Measurements from ENCODE around the gene CCDC6.
"Not testable (repeated sequence)": the region's sequence is repeated elsewhere in the genome, so short reads cannot be mapped to it uniquely, and the experiment has no call there.

Gene CCDC6

GRCh38 chr10:59906417-59907202 is at the start of gene CCDC6:
Gene CCDC6, minus strand, starts transcription at chr10:59906556. Its CDS starts 132 bp downstream, at chr10:59906424.
- peak; percentile 93 for DNase-seq

DNA sequence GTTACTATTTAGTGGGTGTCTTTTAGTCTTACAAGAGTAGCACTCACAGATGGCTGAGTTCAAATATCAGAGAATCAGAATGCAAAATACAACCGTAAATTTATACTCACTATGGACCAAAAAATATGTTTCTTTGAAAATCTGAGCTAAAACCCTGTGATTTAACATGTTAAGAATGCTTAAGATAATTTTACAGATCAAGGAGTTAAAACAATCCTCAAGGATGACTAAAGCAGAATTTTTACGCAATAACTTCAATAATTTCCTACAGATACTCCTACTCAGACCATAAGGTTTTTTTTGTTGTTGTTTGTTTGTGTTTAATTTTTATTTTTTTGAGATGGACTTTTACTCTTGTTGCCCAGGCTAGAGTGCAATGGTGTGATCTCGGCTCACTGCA is 47.9 kb upstream of the CCDC6 start:
- no peak for DNase-seq

DNA sequence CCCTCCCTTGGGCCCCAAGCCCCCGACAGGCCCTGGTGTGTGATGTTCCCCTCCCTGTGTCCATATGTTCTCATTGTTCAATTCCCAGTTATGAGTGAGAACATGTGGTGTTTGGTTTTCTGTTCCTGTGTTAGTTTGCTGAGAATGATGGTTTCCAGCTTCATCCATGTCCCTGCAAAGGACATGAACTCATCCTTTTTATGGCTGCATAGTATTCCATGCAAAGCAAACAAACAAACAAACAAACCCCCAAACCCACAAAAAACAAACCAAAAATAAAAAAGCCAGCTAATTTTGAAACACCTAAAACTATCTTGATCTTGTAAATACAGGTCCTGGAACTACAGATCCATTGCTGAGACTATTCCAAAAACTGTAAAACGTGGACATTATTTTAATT is 47.4 kb upstream of the CCDC6 start:
- DNase-seq = not testable (repeated sequence)

- DNase-seq = no peak
These were observed 43.7 kb upstream of the CCDC6 start for GRCh38 chr10:59950105-59950504.

DNA sequence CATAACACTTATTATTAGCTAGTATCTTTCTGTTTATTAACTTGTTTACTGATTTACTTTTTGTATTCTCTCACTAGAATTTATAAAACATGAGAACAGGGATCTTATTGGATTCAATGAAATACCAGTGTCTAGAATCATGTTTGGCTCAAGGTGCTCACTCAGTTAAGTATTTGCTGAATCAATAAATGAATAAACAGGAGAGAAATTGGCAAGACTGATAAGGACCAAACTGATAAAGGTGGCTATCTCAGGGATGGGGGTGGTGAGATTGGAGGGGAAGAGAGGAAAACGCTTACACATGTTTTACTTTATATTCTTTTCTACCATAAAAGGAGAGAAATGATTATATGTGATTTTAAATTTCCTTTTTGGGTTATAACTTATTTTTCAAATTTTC is 43.3 kb upstream of the CCDC6 start:
- DNase-seq = no peak

- DNase-seq = no peak
These were observed 39.6 kb upstream of the CCDC6 start for GRCh38 chr10:59945991-59946390.

DNA sequence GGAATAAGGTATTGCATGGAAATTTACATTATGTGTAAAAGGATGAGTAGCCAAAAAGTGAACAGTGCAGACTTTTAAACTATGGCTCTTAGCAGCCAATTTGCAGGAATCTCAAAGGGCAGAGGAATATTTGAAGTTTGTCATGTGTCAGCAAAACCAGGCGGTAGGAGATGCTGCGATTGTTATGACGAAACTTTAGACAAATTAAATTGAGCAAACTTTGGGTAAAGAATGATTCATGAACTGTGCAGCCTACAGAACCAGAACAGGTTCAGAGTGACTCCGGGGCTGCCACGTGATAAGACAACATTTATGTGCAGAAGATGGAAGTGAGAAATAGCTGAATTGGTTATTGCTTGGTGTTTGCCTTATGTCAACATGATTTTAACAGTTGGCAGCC is 39.2 kb upstream of the CCDC6 start:
- no peak for DNase-seq

- DNase-seq = no peak
These were observed 38.1 kb upstream of the CCDC6 start for GRCh38 chr10:59944339-59944935.

DNA sequence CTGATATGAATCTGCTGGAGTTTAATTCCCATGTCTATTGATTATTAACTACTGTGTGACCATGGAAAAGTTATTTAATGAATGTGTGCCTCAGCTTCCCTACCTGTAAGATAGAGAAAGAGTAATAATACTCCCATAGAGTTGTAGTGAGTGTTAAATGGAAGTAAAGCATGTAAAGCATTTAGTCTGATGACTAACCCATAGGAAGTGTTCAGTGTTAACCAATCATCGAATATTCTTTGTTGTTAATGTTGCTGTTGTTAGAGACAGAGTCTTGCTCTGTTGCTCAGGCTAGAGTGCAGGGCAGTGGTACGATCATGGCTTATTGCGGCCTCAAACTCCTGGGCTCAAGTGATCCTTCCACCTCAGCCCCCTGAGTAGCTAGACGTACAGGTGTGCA is 36.2 kb upstream of the CCDC6 start:
- no peak for DNase-seq

GRCh38 chr10:59937720-59938119 is 31.4 kb upstream of the CCDC6 start:
- no peak for DNase-seq

- no peak for DNase-seq
These were observed 28.3 kb upstream of the CCDC6 start for GRCh38 chr10:59934701-59935100.

DNA sequence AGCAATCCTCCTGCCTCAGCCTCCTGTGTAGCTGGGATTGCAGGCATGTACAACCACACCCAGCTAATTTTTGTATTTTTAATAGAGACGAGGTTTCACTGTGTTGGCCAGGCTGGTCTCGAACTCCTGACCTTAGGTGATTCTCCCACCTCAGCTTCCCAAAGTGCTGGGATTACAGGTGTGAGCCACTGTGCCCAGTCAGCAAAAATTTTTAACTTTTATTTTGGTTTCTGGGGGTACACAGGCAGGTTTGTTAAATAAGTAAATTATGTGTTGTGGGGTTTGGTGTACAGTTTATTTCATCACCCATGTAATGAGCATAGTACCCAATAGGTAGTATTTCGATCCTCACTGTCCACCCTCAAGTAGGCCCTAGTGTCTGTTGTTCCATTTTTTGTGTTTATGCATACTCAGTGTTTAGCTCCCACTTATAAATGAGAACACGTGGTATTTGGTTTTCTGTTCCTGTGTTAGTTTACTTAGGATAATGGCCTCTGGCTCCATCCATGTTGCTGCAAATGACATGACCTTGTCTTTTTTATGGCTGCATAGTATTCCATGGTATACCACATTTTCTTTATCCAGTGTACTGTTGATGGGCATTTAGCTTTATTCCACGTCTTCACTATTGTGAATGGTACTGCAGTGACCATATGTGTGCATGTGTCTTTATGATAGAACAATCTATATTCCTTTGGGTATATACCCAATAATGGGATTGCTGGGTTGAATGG is 24.6 kb upstream of the CCDC6 start:
- DNase-seq = not testable (repeated sequence)

DNA sequence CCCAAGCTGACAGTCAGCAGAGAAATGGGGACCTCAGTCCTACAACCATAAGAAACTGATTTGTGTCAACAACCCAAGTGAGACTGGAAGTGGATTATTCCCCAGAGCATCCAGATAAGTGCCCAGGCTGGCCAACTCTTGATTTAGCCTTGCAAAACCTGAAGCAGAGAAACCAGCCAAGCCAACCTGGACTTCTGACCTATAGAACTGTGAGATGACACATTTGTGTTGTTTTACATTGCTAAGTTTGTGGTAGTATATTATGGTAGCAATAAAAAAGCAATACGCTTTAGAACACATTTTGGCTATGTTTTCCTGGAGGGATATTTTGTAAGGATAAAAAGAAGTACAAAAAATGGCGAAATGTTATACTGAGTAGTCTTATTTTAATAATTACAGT is 19.7 kb upstream of the CCDC6 start:
- no peak for DNase-seq

- no peak for DNase-seq
These were observed 16.6 kb upstream of the CCDC6 start for GRCh38 chr10:59922907-59923306.

- DNase-seq = no peak
These were observed 11.6 kb upstream of the CCDC6 start for GRCh38 chr10:59917922-59918321.

DNA sequence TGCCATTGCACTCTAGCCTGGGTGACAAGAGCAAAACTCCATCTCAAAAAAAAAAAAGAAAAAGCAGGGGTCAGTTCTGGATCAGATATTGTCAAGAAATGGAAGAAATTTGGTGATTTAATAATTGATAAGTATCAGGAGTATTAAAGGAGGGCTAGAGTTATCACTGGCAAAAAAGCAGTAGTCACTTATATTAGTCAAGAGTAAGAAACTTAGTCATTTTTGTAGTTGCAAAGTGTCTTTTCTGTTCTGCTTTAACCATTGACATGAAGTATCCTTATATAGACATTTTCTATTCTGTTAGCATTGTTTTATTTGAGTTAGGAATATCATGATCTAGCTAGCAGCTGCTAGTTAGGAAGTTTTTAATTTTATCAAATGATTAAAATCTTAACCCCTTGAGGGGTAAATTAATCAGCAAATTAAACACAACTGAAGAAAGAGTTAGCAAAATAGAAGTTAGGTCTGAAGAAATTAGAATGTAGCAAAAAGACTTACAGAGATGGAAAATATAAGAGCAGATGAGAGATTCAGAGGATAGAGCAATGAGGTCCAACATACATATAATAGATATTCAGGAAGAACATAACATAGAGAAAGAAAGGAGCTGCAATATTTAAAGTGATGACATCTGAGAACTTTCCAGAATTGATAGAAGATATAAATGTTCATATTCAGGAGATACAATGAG is 7.3 kb upstream of the CCDC6 start:
- DNase-seq = no peak

DNA sequence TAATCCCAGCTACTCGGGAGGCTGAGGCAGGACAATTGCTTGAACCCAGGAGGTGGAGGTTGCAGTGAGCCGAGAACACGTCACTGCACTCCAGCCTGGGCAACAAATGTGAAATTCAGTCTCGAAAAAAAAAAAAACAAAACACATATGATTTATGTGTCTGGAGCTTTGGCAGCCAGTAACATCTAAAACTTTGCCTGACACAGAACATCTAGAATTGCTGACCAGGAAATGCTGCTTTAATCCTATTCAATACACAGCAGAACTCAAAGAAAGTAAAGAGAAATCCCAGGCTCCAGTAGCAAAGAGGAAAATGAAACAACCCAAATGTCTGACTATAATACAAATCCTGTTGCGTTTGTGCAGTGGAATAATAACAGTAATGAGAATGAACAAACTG is 4.5 kb upstream of the CCDC6 start:
- no peak for DNase-seq

DNA sequence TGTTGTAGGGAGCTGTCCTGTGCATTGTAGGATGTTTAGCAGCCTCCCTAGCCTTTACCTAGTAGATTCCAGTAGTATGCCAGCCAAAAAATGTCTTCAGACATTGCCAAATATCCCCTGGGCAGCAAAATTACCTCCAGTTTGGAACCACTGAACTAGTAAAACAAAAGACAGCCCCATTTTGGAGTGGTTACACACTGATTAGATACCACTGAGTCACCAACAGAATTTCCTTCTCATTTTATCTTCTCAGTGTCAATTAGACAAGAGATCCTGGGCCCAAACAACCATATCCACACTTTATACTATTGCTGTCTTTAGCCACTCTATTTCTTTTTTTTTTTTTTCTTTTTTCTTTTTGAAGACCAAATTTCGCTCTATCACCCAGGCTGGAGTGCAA is 3.5 kb upstream of the CCDC6 start:
- DNase-seq = no peak

- DNase-seq = no peak
These were observed 2.4 kb upstream of the CCDC6 start for GRCh38 chr10:59908808-59909143.

GRCh38 chr10:59907918-59908807 is 1.8 kb upstream of the CCDC6 start:
- peak; percentile 63 for DNase-seq

GRCh38 chr10:59907537-59907917 is 1.2 kb upstream of the CCDC6 start:
- DNase-seq = no peak

DNA sequence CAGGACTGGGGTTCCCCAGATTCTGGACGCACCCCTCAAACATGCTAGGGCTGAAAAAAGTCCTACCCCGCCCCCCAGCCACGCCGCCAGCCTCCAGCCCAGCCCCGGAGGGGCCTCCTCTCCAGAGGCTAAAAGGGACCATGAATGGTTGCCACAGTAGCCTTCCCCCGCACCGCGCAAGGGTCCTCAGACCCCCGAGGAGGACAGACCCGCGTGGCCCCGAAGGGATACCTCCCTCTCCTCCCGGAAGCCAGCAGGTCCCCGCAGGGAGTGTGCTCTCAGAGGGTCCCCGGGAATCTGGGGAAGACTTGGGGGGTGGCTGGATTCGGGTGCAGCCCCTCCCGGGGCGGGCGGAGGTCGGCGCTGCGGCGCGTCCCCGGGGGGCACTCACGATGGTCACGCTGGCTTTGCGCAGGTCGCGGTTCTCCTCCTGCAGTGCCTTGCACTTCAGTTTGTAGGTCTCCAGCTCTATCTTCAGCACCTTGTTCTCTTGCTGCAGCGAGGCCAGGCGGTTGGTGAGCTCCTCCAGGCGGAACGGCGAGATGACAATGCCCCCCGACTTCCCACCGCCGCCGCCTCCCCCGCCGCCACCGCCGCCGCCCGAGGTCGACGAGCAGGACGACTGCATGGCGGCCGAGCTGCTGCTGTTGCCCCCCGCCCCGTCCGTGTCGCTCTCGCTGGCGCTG is 482 bp downstream of the CCDC6 start:
- no peak for DNase-seq

Measured in CD4-positive, alpha-beta T cell treated with Interleukin-17A for 4 hours (primary cell).